Measurements from ENCODE around the gene EIF2S2.

DNA sequence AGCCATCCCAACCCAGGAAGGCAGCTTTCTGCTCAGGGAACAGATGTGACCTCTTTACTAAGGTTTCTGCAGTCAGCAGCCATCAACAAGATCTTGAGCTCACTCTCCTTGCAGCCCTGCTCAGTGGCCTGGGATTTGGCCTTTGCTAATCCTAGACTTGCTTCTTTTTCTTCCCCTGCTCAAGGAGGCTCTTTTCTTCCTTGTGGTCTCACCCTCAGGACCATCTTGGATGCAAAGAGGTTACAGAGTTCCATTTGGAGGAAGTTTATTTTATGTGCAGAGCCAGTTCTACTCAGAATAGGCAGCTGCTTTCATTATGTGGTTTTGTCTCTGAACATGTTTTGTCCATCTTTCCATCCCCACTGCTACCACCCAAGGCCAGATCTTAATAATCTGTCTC lies 69.0 kb downstream of the EIF2S2 start:
- TF ChIP-seq GABPA (IDR thresholded peaks at IDR 0.05 in 1 of 2, conservative IDR thresholded peaks at IDR 0.05 in 1 of 2) (no peak), RAD21 (IDR thresholded peaks at IDR 0.05) (no peak), RXRA (IDR thresholded peaks at IDR 0.05) (no peak), SP1 (IDR thresholded peaks at IDR 0.05) (no peak), NR2F2 (IDR thresholded peaks at IDR 0.05) (no peak), FOXA2 (IDR thresholded peaks at IDR 0.05) (no peak), YY1 (IDR thresholded peaks at IDR 0.05) (no peak)
- TF ChIP-seq, protein P1, sequence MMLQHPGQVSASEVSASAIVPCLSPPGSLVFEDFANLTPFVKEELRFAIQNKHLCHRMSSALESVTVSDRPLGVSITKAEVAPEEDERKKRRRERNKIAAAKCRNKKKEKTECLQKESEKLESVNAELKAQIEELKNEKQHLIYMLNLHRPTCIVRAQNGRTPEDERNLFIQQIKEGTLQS (IDR thresholded peaks at IDR 0.05) = no peak
- TF ChIP-seq, protein P2, sequence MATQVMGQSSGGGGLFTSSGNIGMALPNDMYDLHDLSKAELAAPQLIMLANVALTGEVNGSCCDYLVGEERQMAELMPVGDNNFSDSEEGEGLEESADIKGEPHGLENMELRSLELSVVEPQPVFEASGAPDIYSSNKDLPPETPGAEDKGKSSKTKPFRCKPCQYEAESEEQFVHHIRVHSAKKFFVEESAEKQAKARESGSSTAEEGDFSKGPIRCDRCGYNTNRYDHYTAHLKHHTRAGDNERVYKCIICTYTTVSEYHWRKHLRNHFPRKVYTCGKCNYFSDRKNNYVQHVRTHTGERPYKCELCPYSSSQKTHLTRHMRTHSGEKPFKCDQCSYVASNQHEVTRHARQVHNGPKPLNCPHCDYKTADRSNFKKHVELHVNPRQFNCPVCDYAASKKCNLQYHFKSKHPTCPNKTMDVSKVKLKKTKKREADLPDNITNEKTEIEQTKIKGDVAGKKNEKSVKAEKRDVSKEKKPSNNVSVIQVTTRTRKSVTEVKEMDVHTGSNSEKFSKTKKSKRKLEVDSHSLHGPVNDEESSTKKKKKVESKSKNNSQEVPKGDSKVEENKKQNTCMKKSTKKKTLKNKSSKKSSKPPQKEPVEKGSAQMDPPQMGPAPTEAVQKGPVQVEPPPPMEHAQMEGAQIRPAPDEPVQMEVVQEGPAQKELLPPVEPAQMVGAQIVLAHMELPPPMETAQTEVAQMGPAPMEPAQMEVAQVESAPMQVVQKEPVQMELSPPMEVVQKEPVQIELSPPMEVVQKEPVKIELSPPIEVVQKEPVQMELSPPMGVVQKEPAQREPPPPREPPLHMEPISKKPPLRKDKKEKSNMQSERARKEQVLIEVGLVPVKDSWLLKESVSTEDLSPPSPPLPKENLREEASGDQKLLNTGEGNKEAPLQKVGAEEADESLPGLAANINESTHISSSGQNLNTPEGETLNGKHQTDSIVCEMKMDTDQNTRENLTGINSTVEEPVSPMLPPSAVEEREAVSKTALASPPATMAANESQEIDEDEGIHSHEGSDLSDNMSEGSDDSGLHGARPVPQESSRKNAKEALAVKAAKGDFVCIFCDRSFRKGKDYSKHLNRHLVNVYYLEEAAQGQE (IDR thresholded peaks at IDR 0.05) = no peak
- TF ChIP-seq, protein P3, sequence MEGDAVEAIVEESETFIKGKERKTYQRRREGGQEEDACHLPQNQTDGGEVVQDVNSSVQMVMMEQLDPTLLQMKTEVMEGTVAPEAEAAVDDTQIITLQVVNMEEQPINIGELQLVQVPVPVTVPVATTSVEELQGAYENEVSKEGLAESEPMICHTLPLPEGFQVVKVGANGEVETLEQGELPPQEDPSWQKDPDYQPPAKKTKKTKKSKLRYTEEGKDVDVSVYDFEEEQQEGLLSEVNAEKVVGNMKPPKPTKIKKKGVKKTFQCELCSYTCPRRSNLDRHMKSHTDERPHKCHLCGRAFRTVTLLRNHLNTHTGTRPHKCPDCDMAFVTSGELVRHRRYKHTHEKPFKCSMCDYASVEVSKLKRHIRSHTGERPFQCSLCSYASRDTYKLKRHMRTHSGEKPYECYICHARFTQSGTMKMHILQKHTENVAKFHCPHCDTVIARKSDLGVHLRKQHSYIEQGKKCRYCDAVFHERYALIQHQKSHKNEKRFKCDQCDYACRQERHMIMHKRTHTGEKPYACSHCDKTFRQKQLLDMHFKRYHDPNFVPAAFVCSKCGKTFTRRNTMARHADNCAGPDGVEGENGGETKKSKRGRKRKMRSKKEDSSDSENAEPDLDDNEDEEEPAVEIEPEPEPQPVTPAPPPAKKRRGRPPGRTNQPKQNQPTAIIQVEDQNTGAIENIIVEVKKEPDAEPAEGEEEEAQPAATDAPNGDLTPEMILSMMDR (IDR thresholded peaks at IDR 0.05; ENCODE audit: low read depth, low read length, missing input control) = no peak
- TF ChIP-seq, protein P4, sequence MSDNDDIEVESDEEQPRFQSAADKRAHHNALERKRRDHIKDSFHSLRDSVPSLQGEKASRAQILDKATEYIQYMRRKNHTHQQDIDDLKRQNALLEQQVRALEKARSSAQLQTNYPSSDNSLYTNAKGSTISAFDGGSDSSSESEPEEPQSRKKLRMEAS (IDR thresholded peaks at IDR 0.05) = no peak

Data from liver (tissue), 3 donors.